Lower lobe of right lung (tissue), 2 donors: ENCODE measurements around the gene HHLA2. TPM values are rescaled to one million over a fixed set of nuclear protein-coding genes. Genes with fewer than 3 reads are reported as not detected.

ENCODE experiments used
- ATAC-seq, 2 donors: fragments of 200-7000 bp; cut with Tn5 transposase; one replicate each; pipeline ENCODE4 v1.9.1; 2020 to 2022; ENCODE audit warnings: mild to moderate bottlenecking in 2 of 2, moderate library complexity in 2 of 2
- DNase-seq: peaks from one replicate; pipeline ENCODE4 v3.0.0-alpha.2; 2020
- H3K27ac ChIP-seq: fragments of 200-600 bp; one replicate; pipeline ENCODE4 v1.8.0; 2022
- H3K27me3 ChIP-seq: fragments of 200-600 bp; one replicate; pipeline ENCODE4 v1.8.0; 2022; ENCODE audit warnings: low read depth
- H3K36me3 ChIP-seq: fragments of 200-600 bp; one replicate; pipeline ENCODE4 v1.8.0; 2022; ENCODE audit warnings: mild to moderate bottlenecking
- H3K4me1 ChIP-seq: fragments of 200-600 bp; one replicate; pipeline ENCODE4 v1.8.0; 2022
- H3K4me3 ChIP-seq: fragments of 200-600 bp; one replicate; pipeline ENCODE4 v1.8.0; 2022; ENCODE audit warnings: mild to moderate bottlenecking
- H3K9me3 ChIP-seq: fragments of 200-600 bp; one replicate; pipeline ENCODE4 v1.8.0; 2022
- CTCF ChIP-seq: fragments of 200-600 bp; IDR thresholded peaks from one replicate; pipeline ENCODE4 v1.8.0; 2022; ENCODE audit warnings: antibody characterized with exemption, mild to moderate bottlenecking
- intact Hi-C: fragments of 100-400 bp; cut with DNase I; formaldehyde crosslinking; loops from one replicate; pipeline ENCODE4 v1.11.0; 2022
- total RNA-seq: library from RNA; stranded (reverse); fragmentation: NEBNext Ultra II Directional; extraction: Animal tissue kit (Norgen Biotek cat#: 25700); gene quantifications from one replicate; pipeline ENCODE4 v1.2.1, GENCODE V29; 2021
- donor health status: DM: no; HTN: yes; CAD: no; lungs with severe emphysema.

The HHLA2 gene
- total RNA-seq, 1 donor from 2014 or later: 4.9 TPM

GRCh38 chr3:108404368-108404767 is 108.0 kb downstream of the HHLA2 start:
- Histone ChIP-seq H3K27ac (no peak overlapping the region), H3K9me3 (no peaks in the 10 kb centered on the region), H3K4me3 (no peak overlapping the region), H3K4me1 (peaks cover 28% of the 10 kb centered on the region), H3K36me3 (no peaks in the 10 kb centered on the region), H3K27me3 (no peaks in the 10 kb centered on the region)
- intact Hi-C loops: no loop called here
- no peak for ATAC-seq
- DNase-seq: no peak
- TF ChIP-seq CTCF: no peak

GRCh38 chr3:108406063-108406660 is 109.8 kb downstream of the HHLA2 start:
- Histone ChIP-seq H3K27ac (no peak overlapping the region), H3K9me3 (no peaks in the 10 kb centered on the region), H3K4me1 (peaks cover 37% of the 10 kb centered on the region), H3K36me3 (no peaks in the 10 kb centered on the region), H3K27me3 (no peaks in the 10 kb centered on the region), H3K4me3 (no peak overlapping the region)
- intact Hi-C loops: no loop called here
- DNase-seq: no peak
- no peak for ATAC-seq
- TF ChIP-seq CTCF: no peak

- intact Hi-C loops: no loop called here
- no peak overlapping the region for H3K27ac ChIP-seq
- H3K9me3 ChIP-seq: no peaks in the 10 kb centered on the region
- peak; percentile 48 for TF ChIP-seq CTCF
- ATAC-seq: peak; percentile 34 to 75
- no peaks in the 10 kb centered on the region for H3K36me3 ChIP-seq
- H3K4me1 ChIP-seq: peaks cover 43% of the 10 kb centered on the region
- H3K4me3 ChIP-seq: no peak overlapping the region
- DNase-seq: no peak
- no peaks in the 10 kb centered on the region for H3K27me3 ChIP-seq
Measured at GRCh38 chr3:108406661-108407206, 110.4 kb downstream of the HHLA2 start.

GRCh38 chr3:108407886-108408285 is 111.5 kb downstream of the HHLA2 start:
- ATAC-seq (no peak), DNase-seq (no peak)
- TF ChIP-seq CTCF: no peak
- Histone ChIP-seq H3K36me3 (no peaks in the 10 kb centered on the region), H3K27me3 (no peaks in the 10 kb centered on the region), H3K27ac (peak overlapping the region; percentile 7), H3K4me3 (no peak overlapping the region), H3K9me3 (no peaks in the 10 kb centered on the region), H3K4me1 (peaks cover 49% of the 10 kb centered on the region)
- intact Hi-C loops: no loop called here

- peak; percentile 59 for DNase-seq
- peaks cover 49% of the 10 kb centered on the region for H3K4me1 ChIP-seq
- H3K36me3 ChIP-seq: no peaks in the 10 kb centered on the region
- intact Hi-C loops: no loop called here
- peak overlapping the region; percentile 64 for H3K27ac ChIP-seq
- TF ChIP-seq CTCF: no peak
- H3K9me3 ChIP-seq: no peaks in the 10 kb centered on the region
- ATAC-seq: peak; percentile 68 to 82
- H3K27me3 ChIP-seq: no peaks in the 10 kb centered on the region
- H3K4me3 ChIP-seq: no peak overlapping the region
Measured at GRCh38 chr3:108408883-108409799, 112.8 kb downstream of the HHLA2 start.
